Fibroblast of peridontal ligament (primary cell): ENCODE results near the gene OR7C2.

Experiments used
- DNase-seq: peaks from one replicate; pipeline ENCODE4 v3.0.0-alpha.2; 2010; ENCODE audit errors: extremely low read depth

The OR7C2 gene

GRCh38 chr19:14979476-14980255 is 38.4 kb downstream of the OR7C2 start, which contains the start of gene SLC1A6:
TSS of gene SLC1A6 (minus strand) at chr19:14979864. CDS start at chr19:14972910, 6,954 bp downstream.
- no peak for DNase-seq

- DNase-seq: no peak
Measured at GRCh38 chr19:14985133-14985532, 43.8 kb downstream of the OR7C2 start.
